HG03066 (cell line): Measurements from ENCODE around the gene BRMS1.

ENCODE experiments used
- ATAC-seq: cut with Tn5 transposase; IDR thresholded peaks from one replicate; pipeline ENCODE4 v1.9.1; 2021; ENCODE audit warnings: low read depth; ENCODE audit not compliant: unreplicated experiment

Gene BRMS1

DNA sequence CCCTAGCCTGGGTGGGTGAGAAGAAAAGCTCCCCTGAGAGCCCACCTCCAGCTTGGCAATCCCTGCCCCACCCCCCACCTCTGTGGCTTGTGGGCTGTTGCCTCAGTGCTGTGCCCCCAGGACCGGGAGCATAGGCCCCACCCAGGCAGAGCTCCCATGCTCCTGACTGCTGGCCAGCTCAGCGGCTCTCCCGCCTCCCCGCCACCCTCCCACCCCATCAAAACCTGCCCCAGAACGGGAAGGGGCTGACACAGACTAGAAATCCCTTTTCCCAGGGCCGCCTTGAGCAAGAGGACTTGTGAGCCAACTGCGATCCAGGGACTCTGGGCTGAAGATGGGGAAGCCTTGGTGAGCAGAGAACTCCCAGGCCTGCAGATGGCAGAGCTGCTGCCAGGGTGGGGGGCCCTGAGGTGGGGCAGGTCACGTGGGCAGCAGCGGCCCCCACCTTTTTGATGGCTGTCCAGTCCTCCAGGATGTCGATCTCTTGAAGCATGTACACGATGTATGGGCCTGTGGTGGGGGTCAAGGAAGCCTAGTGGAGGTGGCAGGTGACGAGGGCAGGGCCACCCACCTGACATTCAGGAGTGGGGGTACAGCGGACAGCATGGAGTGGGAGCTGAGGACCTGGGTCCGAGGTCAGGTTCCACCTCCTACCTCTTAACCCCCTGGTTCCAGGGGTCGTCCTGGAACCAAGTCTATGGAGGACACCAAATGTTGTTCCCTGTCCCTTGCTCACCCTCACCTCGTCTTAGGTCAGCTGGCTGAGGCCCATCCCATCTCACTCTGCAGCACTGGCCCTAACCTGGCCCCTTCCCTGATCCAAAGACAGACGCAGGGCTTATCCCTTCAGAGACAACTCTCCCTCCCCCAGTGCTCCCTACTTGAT, 6.4 kb downstream of the BRMS1 start:
- ATAC-seq: no peak

DNA sequence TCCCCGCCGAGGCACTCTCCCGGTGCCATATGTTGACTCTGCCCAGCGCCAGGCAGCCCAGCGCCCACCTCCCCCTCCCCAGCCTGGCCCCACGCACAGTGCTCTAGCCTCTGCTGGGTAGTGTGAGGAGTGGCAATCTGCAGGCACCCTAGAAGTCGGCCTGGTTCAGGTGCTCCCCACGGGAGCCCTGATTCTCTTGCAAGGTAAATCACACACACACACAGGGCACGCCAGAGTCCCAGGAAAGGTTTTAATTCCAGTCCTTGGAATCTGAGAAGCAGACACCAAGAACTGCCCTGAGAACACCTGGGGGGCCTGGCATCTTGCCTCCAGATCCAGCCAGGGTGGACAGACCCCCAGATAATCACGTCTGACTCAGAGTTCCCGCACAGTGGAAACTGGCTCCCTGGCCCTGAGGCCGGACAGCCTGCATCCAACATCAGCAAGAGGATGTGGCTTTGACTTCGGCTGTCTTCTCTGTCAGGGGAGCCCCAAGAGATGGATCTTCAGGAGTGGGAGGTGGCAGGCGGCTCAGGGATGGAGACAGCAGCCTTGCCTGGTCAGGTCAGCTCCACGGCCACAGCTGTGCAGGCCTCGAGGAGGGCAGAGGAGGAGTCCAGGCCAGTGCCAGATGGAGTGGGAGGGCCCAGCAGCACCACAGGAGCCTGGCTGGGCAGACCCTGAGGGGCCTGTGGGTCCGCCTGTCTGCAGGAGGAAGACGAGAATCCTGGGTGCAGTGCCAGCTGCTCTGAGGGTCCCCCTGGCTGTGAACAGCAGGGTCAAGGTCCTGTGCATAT, 7.6 kb downstream of the BRMS1 start:
- no peak for ATAC-seq

DNA sequence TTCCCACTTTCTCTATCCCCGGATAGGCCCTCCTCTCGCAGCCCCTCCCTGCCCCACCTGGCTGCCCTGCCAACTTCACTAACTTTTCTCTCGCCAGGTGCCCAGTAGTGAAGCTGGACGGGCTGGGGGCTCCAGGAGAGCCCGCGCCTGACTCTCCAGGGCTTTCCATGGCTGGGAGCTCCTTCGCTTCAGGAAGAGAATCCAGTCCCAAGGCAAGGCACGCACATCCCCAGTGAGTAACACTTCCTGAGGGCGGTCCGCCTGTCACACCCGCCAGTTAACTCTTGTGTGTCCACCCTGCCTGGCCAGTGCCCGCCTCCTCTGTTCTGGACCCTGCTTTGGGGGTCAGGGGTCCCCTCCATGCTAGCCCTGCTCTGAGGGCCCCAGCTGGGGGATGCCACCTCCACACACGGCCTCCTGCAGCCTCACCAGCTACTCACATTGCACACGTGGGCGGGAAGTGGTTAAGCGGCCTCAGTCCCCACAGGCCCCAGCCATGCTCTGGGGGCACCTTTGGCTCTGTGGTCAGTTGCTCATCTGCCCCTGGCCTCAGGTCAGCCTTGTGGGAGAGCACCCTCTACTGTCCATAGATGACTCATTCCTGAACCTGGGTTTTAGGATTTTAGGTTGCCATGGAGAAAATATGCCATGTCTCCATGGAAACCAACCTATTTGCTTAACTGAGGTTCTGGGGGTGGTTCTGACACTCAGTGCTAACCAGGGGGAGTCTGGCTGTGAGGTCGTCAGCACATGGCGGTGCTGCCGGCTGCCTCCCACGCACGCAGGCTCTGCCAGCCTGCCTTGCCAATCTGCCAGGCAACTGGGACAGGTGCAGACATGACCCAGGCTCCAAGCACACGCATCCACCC, 8.4 kb downstream of the BRMS1 start, which contains the start of gene RIN1:
Gene RIN1 (minus strand): TSS at position 201 of the 869 bp plus-strand sequence. CDS start 32 bp downstream, at position 169.
- ATAC-seq: peak; percentile 67

DNA sequence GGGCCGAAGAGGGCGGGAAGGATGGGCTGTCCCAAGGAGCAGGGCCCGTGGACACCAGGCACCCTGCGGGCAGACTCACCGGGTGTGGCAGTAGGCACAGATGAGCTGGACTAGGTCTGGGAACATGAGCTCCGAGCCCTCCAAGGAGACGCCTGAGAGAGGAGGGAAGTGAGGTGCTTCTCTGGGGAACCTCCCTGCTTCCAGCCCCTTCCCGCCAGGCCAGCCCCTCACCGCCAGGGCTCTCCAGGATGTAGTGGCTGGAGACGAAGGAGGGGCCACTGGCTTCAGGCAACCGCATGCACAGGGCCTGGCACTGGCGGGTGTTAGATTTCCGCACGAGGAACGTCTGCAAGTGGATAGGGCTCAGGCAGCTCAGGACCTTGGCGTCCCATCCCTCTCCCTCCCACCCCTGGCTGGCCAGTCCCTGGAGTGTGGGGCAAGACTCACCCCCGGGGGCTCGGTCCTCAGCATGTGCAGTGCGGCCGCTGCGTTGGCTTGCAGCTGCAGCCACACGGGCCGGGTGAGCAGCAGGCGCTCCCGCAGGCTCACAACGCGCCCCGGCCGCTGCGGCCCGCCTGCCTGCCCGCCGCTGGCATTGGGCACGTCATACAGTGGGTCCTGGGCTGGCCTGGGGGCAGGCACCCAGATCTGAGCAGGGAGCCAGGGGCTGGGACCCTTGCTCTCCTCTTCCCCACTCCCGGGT, 9.2 kb downstream of the BRMS1 start:
- ATAC-seq: no peak

GRCh38 chr11:66334605-66335442, 10.1 kb downstream of the BRMS1 start:
- no peak for ATAC-seq

- ATAC-seq: no peak
Measured at GRCh38 chr11:66333896-66334604, 10.9 kb downstream of the BRMS1 start.

- ATAC-seq: no peak
Measured at GRCh38 chr11:66333220-66333877, 11.6 kb downstream of the BRMS1 start.

DNA sequence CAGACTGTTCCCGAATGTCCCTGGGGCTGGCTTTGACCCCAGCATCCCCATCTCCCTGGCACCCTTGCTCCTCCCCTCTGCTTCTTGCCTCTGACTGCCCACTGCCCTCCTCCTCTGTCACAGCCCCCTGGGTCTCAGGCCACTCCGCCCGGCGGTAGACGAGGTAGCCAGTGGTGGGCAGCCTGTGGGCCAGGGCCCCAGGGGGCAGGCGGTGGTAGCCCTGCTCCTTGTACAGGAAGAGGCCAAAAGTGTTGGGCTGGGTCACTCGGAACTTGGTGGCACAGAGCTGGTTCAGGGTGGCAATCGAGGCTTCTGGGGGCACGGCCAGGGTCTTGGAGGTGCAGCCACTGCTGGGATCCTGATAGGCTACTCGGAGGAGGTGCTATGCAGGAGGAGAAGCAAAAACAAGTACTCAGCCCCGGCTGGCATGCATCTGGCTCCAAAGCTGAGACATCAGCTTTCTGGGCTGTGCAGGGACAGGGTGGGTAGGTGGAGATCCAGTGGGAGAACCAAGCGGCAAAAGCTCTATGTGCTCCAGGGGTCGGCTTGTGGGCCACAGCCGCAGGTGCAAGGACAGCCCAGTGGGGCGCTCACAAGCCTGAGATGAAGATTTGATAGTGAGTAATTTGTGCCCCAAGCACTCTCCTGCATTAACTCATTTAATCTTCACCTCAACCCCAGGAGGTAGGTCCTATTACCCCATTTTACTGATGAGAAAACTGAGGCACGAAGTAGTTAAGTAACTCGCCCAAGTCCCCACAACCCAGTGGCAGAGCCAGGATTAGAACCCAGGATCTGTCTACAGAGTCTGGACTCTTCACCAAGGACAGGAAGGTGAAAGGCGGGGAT, 12.3 kb downstream of the BRMS1 start:
- no peak for ATAC-seq

DNA sequence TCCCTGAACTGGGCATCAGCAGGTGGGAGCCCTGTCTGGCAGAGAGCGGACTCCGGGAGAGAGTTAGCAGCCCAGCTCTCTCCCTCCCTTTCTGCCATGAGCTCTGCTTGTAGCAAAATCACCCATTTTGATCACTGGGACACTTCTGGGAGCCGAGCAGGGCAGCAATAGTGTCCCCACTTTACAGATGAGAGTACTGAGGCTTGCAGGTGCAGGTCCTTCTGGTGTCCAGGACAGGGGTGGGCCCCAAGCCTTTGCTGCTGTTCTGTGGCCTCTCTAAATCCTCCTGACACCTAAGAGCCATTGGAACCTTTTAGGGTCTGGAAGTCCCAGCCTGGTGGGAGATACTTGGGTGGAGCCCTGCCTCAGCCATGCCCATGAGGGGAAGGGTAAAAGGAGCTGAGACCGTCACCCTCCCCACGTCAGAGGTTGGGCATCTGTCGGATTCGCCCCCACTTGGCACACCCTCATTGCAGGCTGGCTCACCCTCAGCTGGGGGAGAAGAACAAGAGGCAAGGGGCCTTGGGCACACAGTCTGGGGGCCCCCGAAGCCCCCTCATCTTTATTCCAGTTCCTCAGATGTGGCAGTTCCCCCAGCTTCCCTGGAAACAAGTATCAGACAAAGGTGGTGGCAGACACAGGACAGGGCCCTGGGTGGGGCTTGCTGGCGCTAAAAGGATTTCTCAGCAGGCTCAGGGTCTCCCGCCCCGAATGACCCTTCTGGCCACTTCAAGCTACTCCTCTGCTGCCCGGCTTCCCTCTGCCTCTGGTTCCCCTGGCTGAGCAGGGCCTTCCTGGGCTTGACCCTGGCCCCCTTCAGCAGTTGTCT, 13.1 kb downstream of the BRMS1 start:
- ATAC-seq: no peak

- no peak for ATAC-seq
Measured at GRCh38 chr11:66330931-66331330, 14.0 kb downstream of the BRMS1 start.

GRCh38 chr11:66329165-66329673, 15.7 kb downstream of the BRMS1 start:
- no peak for ATAC-seq

- ATAC-seq: peak; percentile 56
Measured at GRCh38 chr11:66328302-66329144, 16.4 kb downstream of the BRMS1 start.

DNA sequence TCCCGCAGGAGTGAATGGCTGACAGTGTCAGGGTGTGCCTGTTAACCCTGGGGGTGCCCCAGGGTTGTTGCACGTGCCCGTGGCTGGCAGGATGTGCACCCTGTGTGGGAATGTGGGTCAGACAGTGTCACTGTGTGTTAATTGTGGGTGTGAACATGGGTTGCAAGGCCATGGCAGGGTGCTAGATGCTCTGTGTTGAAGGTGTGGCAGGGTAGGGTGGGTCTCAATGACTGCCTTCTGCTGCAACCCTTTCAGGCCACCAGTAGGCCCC, 16.9 kb downstream of the BRMS1 start:
- ATAC-seq: no peak

GRCh38 chr11:66327171-66328030, 17.5 kb downstream of the BRMS1 start:
- ATAC-seq: no peak
